Middle frontal gyrus (tissue), 1 donor: ENCODE results near the gene MSRB3.

Source experiments
- DNase-seq: peaks from one replicate; pipeline ENCODE4 v3.0.0-alpha.2; 2015; ENCODE audit warnings: low spot score; ENCODE audit errors: extremely low spot score

The MSRB3 gene

DNA sequence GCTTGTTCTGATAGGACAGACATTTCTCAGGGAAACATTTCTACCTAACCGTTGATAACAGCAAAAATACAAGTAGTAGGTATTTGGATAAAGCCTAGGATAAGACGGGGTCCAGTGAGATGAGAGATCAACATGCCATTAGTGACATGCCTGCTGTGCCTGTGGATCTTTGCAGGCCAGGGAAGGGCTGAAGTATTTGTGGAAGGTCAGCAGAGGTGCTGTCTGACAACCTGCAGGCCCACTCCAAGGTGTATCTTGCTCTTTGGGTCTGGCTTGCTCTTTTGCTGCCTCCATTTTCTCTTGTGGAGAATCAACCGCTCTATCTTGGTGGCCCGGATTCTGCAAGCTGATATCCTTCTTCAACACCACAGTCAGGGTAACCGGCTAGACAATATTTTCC is 46.7 kb downstream of the MSRB3 start:
- DNase-seq: no peak

DNA sequence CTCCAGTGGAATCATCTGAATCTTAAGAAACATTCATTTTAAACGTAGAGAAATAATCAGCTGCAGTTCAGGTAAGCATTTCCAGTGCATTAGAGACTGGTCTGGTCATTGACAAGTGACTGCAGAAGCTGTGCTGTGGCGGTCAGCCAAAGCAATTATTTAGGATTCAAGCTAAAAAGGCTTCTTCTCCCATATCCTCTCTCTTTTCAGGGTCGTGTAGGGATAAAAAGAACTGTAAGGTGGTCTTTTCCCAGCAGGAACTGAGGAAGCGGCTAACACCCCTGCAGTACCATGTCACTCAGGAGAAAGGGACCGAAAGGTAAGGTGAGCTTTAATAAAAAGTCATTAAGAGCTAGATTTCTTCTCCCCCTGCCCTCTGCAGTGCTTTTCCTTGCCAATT is 48.1 kb downstream of the MSRB3 start:
- DNase-seq: no peak

GRCh38 chr12:65327207-65328076 is 49.0 kb downstream of the MSRB3 start:
- DNase-seq: no peak

GRCh38 chr12:65329721-65330120 is 51.2 kb downstream of the MSRB3 start:
- DNase-seq: no peak

- DNase-seq: no peak
Observed at GRCh38 chr12:65330331-65330730, 51.8 kb downstream of the MSRB3 start.

GRCh38 chr12:65331456-65331855 is 53.0 kb downstream of the MSRB3 start:
- no peak for DNase-seq

DNA sequence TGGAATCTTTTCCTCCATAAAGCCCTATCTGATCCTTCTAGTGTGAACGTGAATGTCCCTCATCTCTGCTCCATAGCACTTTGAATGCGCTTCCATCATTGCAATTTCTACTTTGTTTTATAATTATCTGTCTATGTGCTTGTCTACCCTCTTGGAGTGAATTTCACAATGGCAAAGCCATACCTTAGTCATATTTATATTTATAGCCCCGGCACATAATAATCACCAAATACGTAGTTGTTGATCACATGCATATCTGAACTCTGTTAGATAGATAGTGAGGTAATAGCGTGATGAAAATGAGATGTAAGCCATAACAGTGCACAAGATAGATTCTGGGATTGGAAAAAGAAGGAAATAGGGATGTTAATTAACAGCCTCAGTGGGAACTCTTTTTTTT is 55.2 kb downstream of the MSRB3 start:
- DNase-seq: no peak

DNA sequence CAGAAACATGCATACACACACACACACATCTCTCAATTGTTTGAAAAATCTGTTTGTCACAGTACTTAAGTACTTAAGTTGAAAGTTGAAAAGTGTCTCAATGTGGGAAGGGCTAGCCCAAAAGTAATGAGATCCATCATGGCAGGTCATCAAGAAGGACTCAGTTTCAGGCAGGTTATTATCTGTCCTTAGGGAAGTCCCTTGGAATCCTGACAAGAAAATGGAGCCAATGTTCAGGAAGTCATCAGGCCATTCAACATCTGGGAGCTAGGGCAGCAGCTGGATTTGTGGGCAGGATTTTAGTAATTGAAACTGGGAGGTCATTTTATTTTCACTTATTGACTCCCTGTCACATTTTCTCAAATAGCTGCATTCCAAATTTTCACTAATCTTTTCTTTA is 56.0 kb downstream of the MSRB3 start:
- no peak for DNase-seq

DNA sequence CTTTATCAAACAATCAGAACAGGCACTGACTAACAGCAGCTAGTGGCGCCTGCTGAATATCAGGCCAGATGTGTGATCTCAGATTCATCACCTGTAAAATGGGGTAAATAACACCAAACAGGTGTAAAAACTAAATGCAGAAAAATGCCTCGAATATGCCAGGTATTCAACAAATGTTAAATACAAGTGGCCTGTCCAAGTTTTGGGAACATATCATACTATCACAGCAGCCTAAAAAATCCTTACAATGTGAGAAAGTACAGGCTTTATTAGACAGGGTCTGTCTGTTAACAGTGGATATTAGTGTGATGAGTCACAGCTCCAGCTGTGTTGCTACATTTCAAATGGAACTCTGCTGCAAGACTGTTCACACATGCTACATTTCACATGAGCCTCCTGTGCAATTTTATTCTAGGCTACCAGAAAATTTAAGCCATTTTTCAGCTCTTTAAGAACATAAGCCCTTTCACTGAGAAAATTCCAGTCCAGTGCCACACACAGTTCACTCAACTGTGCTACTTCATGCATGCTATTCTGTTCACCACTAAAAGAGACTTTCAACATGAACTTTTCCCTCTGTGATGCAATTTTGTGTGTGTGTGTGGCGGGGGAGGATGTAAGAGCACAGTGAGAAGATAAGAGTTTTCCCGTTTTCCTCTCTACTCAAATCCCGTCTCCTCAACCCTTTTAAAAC is 56.7 kb downstream of the MSRB3 start:
- DNase-seq: no peak

DNA sequence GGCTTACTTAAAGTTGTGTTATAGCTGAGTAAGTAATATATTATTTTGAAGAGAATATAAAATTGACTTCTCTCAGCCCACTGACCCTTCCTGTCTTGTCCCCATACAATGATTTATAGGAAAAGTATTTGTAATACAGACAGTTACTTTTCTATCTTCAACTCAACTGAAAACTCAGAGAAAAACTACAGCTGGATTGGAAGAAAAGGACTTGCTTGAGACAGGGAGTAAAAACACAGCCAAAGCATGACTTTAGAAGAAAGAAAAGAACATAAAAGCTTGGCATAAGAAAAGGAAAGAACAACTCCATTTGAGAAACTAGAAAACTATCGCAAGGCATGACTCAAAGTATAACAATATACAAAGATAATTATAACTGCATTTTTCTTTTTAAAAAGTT is 57.5 kb downstream of the MSRB3 start:
- DNase-seq: no peak

- no peak for DNase-seq
Observed at GRCh38 chr12:65339161-65339560, 60.7 kb downstream of the MSRB3 start.

GRCh38 chr12:65343230-65343629 is 64.7 kb downstream of the MSRB3 start:
- DNase-seq: no peak

- DNase-seq: no peak
Observed at GRCh38 chr12:65343801-65344200, 65.3 kb downstream of the MSRB3 start.

GRCh38 chr12:65355461-65355860 is 77.0 kb downstream of the MSRB3 start:
- no peak for DNase-seq

DNA sequence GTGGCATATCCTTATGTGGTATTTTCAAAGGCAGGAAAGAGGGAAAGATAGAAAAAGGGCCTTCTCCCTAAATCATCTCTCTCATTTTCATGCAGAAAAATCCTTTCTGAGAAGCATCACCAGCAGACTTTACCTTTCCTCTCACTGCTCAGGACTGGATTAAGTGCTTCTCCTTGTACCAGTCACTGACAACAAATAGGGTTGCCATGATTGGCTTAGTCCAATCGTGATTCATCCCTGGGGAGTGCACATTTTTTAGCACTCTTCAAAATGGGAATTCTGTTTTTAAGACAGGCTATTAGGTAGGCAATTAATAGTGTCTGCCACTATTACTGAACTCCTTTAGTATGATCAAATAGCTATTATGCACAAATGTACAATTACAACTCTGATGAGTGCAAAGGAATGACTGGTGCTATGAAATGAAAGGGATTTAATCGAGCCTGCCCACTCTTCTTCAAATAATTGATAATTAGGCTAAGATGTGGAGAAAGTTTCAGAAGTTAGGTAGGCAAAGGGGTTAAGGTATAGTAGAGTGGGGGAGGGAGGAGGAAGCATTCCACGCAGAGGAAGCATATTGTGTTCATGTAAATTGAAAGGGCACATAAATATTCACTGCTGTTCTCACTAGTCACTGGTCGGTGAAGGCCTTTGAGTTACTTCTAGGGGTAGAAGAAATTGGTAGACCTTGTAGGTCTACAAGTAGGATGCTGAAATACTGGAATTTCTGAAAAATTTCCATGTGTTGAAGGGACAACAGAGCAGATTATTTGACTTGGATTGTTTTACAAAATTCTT is 84.0 kb downstream of the MSRB3 start:
- no peak for DNase-seq

DNA sequence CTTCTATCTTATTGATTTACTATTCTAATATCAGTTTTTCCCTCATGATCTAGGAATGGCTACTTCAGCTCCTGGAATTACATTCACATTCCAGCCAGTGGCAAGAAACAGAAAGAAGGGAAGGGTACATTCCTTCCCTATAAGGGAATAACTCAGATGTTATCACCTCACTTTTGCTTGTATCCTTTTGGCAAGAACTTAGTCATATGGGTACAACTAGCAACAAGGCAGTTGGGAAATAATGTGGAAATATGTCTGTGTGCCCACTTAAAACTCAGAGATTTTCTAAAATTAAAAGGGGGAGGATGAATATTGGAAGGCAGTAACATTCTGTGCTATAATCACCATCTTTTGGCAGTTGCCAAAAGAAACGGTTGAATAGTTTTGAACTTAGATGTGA is 85.6 kb downstream of the MSRB3 start:
- no peak for DNase-seq

DNA sequence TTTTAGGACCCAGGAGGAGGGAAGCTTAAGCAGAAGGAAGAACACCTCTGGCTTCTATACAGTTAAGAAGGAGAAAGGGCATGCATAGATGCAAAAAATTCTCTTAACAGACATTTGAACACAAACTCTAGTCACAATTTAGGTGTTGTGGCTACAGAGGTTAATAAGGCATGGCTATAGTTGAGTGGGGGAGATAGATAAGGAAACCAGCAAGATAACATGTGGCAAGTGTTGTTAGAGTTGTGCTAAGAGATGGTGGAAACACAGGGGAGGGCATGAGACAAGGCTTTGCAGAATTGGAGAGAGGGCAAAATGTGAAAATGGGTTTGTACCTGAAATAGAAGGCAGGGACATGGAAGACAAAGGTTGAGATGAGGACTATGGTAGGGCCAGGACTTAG is 88.9 kb downstream of the MSRB3 start:
- no peak for DNase-seq

DNA sequence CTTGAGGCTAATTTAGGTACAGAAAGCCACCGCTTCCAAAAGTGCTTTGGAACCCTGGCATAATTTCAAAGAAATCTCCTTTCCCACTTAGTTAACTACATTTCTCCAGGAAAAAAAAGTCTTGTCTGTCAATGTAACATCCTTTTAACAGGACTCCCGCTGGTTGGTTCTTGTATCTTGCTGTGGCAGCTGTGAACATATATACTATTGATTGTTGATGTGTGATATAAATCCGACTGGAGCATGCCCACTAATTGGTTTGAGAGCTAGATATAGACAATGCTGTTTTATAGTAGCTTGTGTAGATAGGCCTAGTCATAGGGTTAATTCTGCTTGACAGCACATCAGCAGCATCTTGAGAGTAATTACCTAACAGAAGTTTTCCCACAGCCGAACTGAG is 89.6 kb downstream of the MSRB3 start:
- no peak for DNase-seq

DNA sequence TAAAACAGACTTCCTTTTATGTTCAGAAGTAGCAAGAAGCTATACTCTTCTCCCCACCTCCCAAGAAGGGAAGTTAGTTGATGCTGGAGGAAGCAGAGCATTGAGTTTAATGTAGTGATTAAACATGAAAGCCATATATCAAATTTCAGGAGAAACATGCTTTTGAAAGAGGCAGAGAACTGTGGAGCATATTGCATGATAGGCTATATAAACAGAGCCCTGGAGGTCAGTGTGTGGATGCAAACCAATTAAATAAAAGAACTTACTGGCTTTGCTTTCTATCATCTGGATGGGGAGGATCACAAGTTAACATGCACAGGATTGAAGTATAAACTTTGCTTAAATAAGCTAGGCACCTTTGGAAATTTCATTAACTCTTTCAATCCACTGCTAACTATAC is 94.1 kb downstream of the MSRB3 start:
- no peak for DNase-seq

- no peak for DNase-seq
Observed at GRCh38 chr12:65384240-65384639, 105.8 kb downstream of the MSRB3 start.

- DNase-seq: no peak
Observed at GRCh38 chr12:65387396-65387795, 108.9 kb downstream of the MSRB3 start.

- no peak for DNase-seq
Observed at GRCh38 chr12:65389436-65389835, 111.0 kb downstream of the MSRB3 start.
